Measurements from ENCODE around the gene KIF7.

- TF ChIP-seq POLR2A (IDR thresholded peaks at IDR 0.05; ENCODE audit: low read depth, low read length) (no peak), CTCF (IDR thresholded peaks at IDR 0.05; ENCODE audit: extremely low read depth in 1 of 2, insufficient read depth in 1 of 2, low read depth in 1 of 2, low read length in 2 of 2) (no peak), GATA2 (IDR thresholded peaks at IDR 0.05; ENCODE audit: insufficient read depth, insufficient read length, low read depth, low read length) (no peak), EZH2 (IDR thresholded peaks at IDR 0.05; ENCODE audit: borderline replicate concordance, low read depth, low read length, severe bottlenecking) (no peak), POLR2AphosphoS5 (IDR thresholded peaks at IDR 0.05; ENCODE audit: insufficient read depth, low read depth, low read length) (no peak)
Observed at GRCh38 chr15:89656116-89656815, 999 bp upstream of the KIF7 start.

All from endothelial cell of umbilical vein (primary cell).